ENCODE results near the gene STK10.

Gene STK10

DNA sequence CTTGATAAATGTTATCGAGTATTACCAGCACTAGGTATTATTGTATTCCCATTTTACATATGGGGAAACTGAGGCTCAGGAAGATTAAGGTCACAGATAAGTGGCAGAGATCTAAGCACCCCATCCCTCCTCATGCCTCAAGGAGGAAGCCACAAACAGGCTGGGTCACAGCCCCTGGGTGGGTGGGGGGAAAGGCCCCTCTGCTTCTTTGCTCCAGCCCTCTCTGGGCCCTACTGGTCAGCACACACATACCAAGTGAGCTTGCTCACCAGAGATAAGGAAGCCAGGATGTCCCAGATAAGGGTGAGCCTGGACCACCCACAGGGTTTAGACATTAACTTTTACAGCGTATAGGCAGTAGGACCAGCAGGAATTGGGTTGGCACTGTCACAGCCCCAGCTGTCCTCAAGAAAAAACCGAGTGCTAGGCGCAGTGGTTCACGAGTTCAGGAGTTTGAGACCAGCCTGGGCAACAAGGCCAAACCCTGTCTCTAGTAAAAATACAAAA is 45.3 kb downstream of the STK10 start:
- DNase-seq (ENCODE audit: low read depth) = no peak

DNA sequence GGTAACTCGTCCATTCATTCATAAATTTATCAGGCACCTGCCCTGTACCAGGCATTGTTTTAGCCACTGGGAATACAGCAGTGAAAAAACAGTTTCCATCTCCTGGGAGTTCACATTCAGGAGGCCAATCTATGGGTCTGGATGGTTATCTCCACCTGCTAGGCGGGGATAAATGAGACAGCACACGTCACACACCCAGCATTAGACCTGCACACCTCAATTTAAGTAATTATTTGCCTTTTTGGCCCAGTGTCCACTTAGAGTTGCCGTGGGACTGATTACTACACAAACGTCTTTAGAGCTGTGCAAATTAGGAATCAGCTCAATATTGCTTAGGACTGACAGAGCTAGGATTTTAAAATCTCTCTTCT is 46.1 kb downstream of the STK10 start:
- no peak for DNase-seq (ENCODE audit: low read depth)

DNA sequence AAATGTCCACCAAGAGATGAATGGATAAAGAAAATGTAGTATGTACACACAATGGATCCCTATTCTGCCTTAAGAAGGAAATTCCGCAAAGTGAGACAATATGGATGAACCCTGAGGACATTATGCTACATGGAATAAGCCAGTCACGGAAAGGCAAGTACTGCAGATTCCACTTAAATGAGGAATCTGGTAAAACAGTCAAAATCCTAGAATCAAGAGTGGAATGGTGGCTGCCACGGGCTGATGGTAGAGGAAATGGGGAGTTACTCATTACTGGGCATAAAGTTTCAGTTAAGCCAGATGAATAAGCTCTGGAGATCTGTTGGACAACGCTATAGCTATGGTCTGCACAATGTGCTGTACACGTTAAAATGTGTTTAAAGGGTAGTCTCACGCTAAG is 47.2 kb downstream of the STK10 start:
- DNase-seq (ENCODE audit: low read depth) = no peak

DNA sequence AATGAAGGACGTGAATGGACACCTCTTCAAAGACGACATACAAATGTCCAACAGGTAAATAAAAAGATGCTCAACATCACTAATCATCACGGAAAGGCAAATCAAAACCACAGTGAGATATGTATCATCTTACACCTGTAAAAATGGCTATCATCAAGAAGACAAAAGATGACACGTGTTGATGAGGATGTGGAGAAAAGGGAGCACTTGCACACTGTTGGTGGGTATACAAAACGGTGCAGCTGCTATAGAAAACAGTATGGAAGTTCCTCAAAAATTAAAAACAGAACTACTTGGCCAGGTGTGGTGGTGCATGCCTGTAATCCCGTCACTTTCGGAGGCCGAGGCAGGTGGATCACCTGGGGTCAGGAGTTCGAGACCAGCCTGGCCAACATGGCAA is 47.9 kb downstream of the STK10 start:
- DNase-seq (ENCODE audit: low read depth) = no peak

DNA sequence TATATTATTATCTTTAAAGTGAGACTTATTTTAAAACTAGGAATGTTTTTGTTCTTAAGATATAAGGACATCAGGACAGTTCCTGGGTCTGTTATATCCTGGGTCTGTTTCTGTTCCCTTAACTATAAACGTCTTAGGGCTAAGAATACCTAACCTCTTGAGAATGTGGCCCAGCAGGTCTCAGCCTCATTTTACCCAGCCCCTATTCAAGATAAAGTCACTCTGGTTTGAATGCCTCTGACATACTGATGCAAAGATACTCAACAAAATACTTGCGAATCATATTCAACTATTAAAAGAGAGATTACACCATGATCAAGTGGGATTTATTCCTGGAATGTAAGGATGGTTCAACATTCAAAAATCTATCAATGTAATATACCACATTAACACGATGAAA is 51.0 kb downstream of the STK10 start:
- DNase-seq (ENCODE audit: low read depth) = no peak

DNA sequence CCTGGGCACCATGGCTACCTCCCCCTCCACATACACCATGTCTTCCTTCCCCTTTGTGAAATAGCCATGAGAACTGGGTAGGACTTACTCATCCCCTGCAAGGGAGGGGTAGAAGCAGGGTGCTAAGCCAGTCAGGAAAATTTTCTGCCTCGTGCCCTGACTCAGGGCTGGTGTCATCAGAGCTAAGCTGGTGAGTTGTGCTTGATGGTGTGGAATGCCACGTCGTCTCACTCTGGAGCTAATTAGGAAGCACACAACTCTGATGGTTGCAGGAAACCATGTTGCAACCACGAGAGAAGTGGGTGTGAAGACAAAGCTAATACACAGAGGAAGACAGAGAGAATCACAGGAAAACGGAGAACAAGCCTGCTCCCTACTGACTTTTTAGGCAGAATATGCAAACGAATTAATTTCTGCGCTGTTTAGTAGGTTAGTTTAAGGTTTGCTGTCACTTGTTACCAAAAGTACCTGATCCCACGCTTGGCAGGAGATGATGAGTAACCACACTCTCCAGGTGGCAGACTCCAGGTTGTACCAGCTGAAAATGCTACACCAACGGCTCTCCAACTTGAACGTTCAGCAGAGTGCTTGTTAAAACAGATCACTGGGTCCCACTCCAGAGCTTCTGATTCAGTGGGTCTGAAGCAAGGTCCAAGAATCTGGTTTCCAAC is 54.5 kb downstream of the STK10 start:
- DNase-seq (ENCODE audit: low read depth) = peak; percentile 50

DNA sequence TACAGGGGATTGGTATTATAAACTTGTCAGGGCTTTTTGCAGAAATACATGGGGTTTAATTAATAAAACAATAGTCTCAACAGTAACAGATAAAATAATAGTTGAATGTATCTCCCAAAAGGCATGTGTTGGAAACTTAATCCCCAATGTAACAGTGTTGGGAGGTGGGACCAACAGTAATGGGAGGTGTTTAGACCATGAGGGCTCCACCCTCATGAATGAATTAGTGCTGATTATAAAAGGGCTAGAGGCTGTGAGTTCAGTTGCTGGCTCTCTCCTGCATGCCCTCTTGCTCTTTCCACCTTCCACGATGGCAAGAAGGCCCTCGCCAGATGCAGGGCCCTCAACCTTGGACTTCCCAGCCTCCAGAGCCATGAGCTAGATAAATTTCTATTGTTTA is 56.3 kb downstream of the STK10 start:
- DNase-seq (ENCODE audit: low read depth) = no peak

DNA sequence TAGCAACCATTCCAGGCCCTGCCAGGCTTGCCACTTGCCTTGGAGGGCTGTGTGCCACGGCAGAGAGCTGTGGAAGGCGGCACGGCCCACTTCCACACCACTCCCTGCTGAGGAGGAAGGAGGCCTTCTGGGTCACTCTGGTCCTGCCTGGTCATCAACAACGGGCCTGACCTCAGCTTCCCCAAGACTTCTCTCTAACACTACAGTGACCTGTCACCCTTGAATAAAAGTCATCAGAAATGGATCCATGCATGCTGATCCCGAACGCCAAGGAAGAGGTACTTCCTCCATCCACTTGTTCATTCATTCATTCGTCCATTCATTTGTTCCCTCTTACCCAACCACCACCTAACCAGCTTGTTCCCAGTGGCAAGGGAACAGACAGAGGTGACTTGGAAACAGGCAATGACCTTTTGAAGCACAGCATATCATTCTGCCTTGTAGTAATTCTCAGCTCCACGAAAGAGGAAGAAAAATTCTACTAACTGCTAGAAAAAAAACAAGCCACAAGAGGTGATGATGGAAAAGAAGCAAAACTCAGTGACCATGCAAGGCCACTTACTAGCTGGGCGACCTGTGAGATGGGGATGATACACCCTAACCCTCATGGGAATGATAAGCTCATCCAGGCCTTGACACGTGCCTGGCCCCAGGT is 58.6 kb downstream of the STK10 start:
- no peak for DNase-seq (ENCODE audit: low read depth)

DNA sequence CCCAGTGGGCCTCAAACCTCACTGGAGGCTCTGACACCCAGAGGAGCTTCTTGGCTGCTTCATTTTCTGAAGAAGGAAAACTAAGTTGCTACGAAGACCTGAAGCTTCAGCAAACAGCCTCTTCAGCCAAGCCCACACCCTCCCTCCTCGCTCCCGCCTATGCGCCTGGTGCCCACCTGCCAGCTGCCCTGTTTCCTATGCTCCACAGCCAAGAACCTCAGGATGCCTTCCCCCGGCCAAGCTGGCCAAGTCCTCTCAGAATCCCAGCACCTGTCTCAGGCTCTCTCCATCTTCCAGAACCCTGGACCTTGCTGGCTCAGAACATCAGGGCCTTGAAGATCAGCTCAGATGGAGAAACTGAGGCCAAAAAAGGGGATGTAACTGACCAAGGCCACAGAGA is 60.4 kb downstream of the STK10 start:
- DNase-seq (ENCODE audit: low read depth) = no peak

DNA sequence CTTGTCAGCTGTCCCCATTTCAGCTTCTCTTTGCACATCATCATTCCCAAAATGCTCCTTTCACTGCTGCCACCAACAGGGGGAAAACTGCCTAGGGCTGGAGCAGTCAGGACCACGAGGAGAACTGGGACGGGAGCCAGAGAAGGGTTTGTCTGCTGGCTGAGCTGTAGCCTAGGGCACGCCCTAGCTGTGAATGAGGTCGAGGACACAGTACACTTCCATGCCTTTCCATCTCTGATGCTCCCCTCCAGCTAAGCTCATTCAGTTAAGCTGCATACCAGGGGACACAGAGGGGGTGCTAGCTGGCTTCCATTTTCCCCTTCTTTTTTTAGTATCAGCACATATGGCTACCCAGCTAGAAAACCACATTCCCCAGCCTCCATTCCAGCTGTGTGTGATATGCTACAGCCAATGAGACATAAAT is 64.7 kb downstream of the STK10 start:
- DNase-seq (ENCODE audit: low read depth) = no peak

DNA sequence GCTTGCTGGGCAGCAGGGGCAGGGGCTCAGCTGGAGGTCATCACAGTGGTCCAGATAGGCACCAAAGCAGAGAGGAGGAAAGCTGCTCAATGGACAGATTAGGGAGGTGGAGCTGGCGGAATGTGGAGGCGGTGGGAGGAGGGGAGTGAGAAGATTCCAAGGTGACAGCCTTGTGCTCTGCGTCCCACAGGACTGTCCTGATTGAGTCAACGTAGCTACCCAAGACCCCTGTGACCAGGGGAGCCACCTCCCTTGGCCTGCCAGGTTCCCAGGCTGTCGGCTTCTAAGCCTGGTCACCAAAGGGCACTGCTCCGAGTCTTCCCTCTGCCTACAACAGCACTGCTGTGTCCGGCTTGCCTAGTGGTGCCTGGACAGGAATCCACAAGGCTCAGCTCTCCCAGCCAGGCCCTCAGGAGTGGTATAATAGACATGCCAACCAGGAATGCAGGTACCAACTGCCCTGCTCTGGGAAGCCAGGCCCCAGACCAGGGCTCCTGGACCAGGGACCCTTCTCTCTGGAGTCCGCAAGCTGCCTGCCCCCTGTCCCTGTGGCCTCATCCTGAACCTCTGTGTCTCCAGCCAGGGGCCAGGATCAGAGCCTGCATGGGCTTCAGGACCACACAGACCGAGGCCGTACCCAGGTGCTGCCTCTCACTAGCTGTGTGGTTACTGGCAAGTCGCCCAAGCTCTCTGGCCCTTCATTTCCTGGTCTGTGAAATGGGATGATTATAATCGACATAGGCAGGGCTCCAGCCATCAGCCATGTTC is 67.9 kb downstream of the STK10 start:
- DNase-seq (ENCODE audit: low read depth) = no peak

DNA sequence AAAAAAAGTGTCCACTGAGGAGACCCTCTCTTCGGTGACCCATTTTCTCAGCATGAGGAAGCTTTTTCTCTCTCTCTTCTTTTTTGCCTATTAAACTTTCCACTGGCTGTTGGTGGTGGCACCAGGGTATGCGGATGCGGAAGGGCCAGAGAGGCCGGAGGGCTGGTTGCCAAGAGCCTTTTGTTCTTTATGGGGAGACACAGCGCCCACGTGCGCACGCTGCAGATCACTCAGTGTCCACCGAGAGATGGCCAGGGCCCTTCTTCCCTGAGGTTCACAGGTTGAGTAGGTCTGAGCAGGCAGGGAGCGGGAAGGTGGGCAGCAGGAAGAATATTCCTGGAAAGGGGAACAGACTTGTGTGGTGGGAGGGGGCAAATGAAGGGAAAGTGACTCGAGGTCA is 69.1 kb downstream of the STK10 start:
- no peak for DNase-seq (ENCODE audit: low read depth)

DNA sequence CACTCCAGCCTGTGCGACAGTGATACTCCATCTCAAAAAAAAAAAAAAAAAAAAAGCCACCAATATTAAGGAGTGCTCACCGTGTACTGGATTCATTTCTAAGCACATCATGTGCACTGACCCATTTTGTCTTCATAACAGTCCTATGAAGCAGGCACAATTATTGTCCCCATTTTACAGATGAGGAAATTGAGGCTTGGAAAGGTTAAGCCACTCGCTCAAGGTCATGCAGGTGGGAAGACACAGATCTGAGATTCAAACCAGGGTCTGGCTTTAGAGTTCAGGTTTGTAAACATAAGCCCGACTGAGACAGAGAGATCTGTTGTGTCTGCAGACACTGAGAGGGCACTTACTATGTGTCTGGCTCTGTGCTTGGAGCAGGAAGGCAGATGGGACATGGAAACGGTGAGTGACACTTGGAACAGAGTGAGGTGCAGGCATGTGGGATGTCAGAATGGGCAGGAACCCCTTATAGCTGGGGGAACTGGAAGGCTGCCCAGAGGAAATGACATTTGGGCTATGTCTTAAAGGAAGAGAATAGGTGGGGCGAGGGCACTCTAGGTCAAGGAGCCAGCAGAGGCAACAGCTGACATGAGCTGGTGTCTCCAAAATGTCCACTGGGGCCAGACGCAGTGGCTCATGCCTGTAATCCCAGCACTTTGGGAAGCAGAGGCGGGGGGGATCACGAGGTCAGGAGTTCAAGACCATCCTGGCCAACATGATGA is 69.9 kb downstream of the STK10 start:
- DNase-seq (ENCODE audit: low read depth) = no peak

DNA sequence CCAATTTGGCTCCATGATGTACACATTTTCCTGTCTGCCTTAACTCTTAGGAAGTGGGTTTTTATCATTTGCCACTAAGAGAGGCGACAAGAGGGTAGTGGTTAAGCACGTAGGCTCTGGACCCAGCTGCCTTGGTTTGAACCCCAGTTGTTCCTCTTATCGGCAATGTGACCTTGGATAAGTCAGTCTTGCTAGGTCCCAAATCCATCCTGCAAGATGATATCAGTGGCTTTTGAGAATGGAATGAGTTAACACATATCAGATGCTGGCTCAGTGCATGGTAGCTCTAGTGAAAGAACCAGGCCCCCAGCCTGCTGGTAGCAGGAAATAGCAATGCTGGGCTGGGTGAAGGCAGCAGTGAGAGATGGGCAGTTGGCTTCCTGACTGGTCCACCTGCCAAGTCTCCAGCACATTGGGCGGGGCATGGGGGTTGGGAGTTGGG is 72.5 kb downstream of the STK10 start:
- no peak for DNase-seq (ENCODE audit: low read depth)

DNA sequence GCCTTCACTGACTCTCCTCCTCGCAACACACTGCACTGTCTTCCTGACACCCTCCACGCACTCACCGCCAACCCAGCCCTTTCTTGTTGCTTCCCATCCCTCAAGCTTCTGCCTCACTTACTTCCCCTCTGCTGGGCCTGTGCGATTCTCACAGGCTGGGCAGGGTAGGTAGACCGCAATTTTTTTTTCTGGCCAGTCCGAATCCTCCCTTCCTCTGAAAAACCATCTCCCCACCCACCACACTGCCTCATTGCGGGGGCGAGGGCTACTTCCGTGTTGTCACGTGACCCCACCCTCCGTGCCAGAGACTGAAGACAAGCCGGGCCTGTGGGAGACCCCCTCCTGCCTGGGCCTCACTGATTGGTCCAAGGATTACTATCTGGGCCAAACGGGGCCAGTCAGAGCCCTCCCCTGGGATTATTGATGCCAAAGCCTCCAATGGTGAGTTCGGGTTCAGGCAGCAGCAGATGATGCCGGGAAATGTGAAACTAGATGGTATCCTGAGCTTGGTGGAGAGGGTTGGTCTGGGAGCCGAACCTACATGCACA is 73.1 kb downstream of the STK10 start:
- peak; percentile 79 for DNase-seq (ENCODE audit: low read depth)

DNA sequence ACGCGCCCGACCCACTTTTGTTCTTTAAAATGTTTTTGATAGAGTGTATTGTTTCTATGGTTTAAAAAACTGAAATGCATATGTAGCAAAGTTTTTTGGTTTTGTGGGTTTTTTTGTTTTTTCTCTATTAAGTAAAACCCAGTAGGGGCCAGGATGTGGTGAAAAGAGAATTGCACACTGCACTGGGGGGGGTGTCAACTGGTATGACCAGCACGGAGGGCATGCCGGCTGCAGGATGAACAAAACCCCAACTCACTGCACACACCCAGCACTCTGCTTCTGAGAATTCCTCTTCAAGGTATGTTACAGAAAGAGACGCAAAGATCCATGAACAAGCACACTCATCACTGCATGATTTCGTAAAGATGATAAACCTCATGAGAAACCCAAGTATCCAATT is 75.0 kb downstream of the STK10 start:
- peak; percentile 65 for DNase-seq (ENCODE audit: low read depth)

DNA sequence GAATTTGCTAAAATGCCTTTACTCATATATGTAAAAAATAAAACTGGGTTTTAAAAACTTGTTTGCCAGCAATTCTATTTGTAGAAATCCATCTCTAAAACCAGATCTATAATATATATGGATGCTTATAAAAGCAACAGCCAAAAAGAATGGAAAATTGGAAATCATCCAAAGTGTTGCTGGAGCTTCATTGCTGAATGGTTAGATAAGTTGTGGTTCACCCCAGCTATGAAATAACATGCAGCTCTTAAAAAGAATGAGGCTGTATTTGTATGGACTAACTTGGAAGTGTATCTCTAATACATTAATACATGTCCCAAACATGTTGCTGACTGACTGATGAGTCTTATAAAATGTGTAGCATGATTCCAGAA is 76.2 kb downstream of the STK10 start:
- no peak for DNase-seq (ENCODE audit: low read depth)

DNA sequence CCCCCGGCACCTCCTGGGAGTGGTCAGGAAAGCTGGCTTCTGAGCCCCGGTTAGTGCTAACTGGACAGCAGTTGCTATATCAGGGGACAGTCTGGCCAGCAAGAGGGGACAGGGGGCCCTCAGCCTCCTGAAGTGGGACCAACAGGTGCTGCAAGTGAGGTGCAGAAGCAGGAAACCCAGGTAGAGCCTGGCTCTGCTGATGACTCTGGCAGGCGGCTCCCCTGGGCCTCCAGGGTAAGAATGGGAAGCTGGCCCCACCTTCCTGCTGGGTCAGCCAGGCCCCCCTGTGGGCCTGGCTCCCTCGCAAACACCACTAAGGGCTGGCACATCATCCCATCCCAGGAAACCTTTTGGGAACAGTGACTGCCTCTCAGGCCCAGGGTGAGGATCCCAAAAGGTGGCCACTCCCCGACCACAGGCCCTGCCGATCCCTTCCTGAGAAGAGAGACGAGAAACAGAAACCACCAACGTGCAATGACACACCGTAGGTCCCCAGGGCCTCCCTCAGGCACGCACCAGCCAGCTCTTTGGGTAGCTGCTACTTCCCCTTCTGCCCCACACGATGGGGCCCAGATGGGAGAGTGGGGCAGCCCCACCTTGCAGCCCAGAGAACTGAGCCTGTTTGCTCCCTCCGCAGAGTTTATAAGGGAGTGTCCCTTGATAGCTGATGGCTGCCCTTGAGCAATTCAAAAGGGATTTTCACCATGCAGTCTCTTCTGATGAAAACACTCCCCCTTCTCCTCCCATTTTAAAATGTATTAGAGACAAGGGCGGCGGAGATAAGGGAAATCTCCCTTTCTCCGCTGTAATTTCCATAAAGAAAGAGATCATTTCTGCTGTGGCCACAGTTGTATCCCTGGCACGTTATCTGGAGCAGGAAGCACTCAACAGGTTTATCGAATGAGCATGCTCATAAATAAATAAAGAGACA is 76.8 kb downstream of the STK10 start:
- DNase-seq (ENCODE audit: low read depth) = peak; percentile 84

DNA sequence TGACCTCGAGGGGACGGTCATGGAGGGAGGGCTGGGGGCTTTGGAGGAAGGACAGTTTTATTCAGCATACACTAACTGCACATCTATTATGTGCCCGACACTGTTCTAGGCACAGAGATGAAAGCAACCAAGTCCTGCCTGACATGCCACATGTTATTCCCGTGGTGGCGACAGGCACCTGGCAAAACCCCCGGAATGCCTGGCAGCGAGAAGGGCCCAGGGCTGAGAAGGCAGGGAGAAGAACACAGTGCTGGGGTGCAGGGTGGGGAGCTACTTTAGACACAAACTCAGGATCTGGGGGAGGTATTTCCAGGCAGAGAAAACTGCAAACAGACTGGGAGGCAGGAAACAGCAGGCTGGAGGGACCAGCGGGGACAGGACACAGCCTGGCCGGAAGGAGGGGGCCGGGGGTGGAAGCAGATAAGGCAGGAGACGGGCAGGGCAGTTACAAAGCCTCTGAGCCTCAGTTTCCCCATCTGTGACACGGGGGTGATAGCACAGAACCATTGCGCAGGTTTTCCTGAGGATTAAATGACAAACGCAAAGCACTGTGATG is 77.7 kb downstream of the STK10 start:
- no peak for DNase-seq (ENCODE audit: low read depth)

DNA sequence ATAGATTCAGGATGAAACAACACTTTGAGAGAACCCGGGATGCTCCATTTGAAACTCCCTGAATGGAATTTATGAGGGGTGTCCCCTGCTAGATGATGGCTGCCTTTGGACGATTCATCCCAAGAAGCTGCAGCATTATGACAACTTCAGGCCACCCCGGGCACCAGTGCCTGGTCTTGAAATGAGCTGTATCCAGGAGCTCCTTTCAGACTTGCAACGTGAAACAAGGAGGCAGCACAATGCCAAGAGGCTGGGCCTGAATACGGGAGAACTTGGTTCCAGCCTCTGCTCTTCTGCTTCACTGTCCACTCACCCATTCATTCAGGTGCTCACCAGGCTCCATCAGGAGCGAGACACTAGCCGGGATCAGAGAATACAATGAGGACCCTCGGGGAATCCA is 78.3 kb downstream of the STK10 start:
- DNase-seq (ENCODE audit: low read depth) = no peak

DNA sequence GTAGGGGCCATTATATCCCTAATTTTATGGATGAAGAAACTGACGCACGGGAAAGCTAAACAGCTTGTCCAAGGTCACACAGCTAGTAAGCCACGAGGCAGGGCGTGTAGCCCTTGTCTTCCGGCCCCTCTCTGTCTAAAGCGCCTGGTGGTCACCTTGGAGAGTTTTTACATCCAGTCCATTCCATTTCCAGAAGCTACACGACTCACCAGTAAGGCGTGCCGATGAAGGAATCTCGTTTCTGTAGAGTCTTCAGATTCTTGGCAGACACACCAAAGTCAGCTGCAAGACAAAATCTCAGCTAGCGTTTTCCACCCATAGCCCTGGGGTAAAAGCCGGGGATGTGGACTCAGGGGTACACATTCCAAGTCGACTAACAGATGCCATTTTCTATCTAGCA is 80.5 kb downstream of the STK10 start:
- DNase-seq (ENCODE audit: low read depth) = no peak
